Lower leg skin (tissue), 3 donors: ENCODE measurements around the gene DPH6.

Experiments used
- POLR2A ChIP-seq, 2 donors: fragments of 450-650 bp; IDR thresholded peaks; one replicate each; pipeline ENCODE4 v1.6.1; 2016 to 2017; ENCODE audit warnings: antibody characterized with exemption in 2 of 2, mild to moderate bottlenecking in 1 of 2, moderate library complexity in 1 of 2
- TF ChIP-seq, protein P1 (sequence below), 3 donors: fragments of 450-650 bp; IDR thresholded peaks; one replicate each; pipeline ENCODE4 v1.5.1; 2016; ENCODE audit warnings: antibody characterized with exemption in 3 of 3, mild to moderate bottlenecking in 3 of 3, moderate library complexity in 2 of 3

DNA sequence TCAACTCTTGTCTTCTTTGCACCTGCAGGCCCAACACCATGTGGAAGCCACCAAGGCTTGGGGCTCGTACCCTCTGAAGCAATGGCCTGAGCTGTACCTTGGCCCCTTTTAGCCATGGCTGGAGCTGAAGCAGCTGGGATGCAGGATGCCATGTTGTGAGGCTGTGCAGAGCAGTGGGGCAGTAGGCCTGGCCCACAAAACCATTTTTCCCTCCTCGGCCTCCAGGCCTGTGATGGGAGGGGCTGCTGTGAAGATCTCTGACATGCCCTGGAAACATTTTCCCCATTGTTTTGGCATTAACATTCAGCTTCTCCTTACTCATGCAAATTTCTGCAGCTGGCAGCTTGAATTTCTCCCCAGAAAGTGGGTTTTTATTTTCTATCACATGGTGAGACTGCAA, 58.5 kb downstream of the DPH6 start:
- TF ChIP-seq POLR2A (IDR thresholded peaks at IDR 0.05): no peak
- TF ChIP-seq, protein P1, sequence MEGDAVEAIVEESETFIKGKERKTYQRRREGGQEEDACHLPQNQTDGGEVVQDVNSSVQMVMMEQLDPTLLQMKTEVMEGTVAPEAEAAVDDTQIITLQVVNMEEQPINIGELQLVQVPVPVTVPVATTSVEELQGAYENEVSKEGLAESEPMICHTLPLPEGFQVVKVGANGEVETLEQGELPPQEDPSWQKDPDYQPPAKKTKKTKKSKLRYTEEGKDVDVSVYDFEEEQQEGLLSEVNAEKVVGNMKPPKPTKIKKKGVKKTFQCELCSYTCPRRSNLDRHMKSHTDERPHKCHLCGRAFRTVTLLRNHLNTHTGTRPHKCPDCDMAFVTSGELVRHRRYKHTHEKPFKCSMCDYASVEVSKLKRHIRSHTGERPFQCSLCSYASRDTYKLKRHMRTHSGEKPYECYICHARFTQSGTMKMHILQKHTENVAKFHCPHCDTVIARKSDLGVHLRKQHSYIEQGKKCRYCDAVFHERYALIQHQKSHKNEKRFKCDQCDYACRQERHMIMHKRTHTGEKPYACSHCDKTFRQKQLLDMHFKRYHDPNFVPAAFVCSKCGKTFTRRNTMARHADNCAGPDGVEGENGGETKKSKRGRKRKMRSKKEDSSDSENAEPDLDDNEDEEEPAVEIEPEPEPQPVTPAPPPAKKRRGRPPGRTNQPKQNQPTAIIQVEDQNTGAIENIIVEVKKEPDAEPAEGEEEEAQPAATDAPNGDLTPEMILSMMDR (IDR thresholded peaks at IDR 0.05): no peak
